Measurements from ENCODE around the gene RIPOR2. TPM values are rescaled to one million over a fixed set of nuclear protein-coding genes. Genes with fewer than 3 reads are reported as not detected.

Gene RIPOR2
- total RNA-seq, 6 experiments from 2014 or later: 9.1 to 20.7 (median 10.2) TPM

- Mint-ChIP-seq H3K27ac (no peak overlapping the region), H3K9me3 (no peaks in the 10 kb centered on the region), H3K4me1 (ENCODE audit: low read depth) (peaks cover 23% of the 10 kb centered on the region), H3K27me3 (ENCODE audit: insufficient read depth) (peaks cover 20% of the 10 kb centered on the region), H3K36me3 (ENCODE audit: low read depth) (peaks cover 4% of the 10 kb centered on the region), H3K4me3 (no peak overlapping the region)
- DNase-seq: no peak
- TF ChIP-seq CTCF (IDR thresholded peaks at IDR 0.05): no peak
Observed at GRCh38 chr6:24833711-24834386, 101.9 kb downstream of the RIPOR2 start.

DNA sequence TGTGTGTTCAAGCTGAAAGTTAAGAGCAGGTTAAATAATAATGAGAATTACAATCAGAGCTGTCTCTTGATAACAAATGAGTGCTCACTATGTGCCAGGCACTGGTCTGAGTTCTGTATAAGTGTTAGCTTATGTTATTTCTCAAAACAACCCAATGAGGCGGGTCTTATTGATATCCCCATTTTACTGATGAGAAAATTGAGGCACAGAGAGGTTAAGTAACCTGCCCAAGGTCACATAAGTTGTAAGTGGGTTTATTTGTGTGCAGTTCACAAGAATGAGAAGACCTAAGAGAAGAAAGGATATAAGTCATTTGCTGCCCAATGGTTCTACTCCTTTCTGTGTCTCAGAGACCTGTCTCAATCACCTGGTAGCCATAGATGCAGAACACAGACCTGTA lies 103.0 kb downstream of the RIPOR2 start:
- Mint-ChIP-seq H3K27me3 (ENCODE audit: insufficient read depth) (peaks cover 21% of the 10 kb centered on the region), H3K4me1 (ENCODE audit: low read depth) (peaks cover 23% of the 10 kb centered on the region), H3K27ac (no peak overlapping the region), H3K4me3 (no peak overlapping the region), H3K36me3 (ENCODE audit: low read depth) (no peaks in the 10 kb centered on the region; the same call in none of the 2 replicates), H3K9me3 (no peaks in the 10 kb centered on the region)
- no peak for DNase-seq
- TF ChIP-seq CTCF (IDR thresholded peaks at IDR 0.05): no peak

GRCh38 chr6:24831771-24832716 lies 103.7 kb downstream of the RIPOR2 start:
- TF ChIP-seq CTCF (IDR thresholded peaks at IDR 0.05): no peak
- DNase-seq: peak; percentile 8
- Mint-ChIP-seq H3K27me3 (ENCODE audit: insufficient read depth) (peaks cover 21% of the 10 kb centered on the region), H3K27ac (no peak overlapping the region), H3K9me3 (no peaks in the 10 kb centered on the region), H3K4me3 (no peak overlapping the region), H3K4me1 (ENCODE audit: low read depth) (peaks cover 23% of the 10 kb centered on the region), H3K36me3 (ENCODE audit: low read depth) (no peaks in the 10 kb centered on the region; the same call in 1 of the 2 replicates)

GRCh38 chr6:24829657-24830056 lies 106.1 kb downstream of the RIPOR2 start:
- no peaks in the 10 kb centered on the region; the same call in 1 of the 2 replicates for H3K36me3 Mint-ChIP-seq (ENCODE audit: low read depth)
- no peak overlapping the region for H3K27ac Mint-ChIP-seq

GRCh38 chr6:24827970-24828369 lies 107.8 kb downstream of the RIPOR2 start:
- no peak for DNase-seq
- no peak for TF ChIP-seq CTCF (IDR thresholded peaks at IDR 0.05)
- Mint-ChIP-seq H3K27ac (no peak overlapping the region), H3K27me3 (ENCODE audit: insufficient read depth) (peaks cover 6% of the 10 kb centered on the region), H3K9me3 (no peaks in the 10 kb centered on the region), H3K4me1 (ENCODE audit: low read depth) (peaks cover 19% of the 10 kb centered on the region), H3K36me3 (ENCODE audit: low read depth) (no peaks in the 10 kb centered on the region), H3K4me3 (no peak overlapping the region)

More at GRCh38 chr6:24829657-24830056, 106.1 kb downstream of the RIPOR2 start:
- TF ChIP-seq CTCF (IDR thresholded peaks at IDR 0.05): no peak
- Mint-ChIP-seq H3K27me3 (ENCODE audit: insufficient read depth) (peaks cover 6% of the 10 kb centered on the region), H3K9me3 (no peaks in the 10 kb centered on the region), H3K4me1 (ENCODE audit: low read depth) (peaks cover 23% of the 10 kb centered on the region), H3K4me3 (no peak overlapping the region)
- no peak for DNase-seq
